Measurements from ENCODE around the gene CSRNP3. TPM values are rescaled to one million over a fixed set of nuclear protein-coding genes. Genes with fewer than 3 reads are reported as not detected.

The CSRNP3 gene
- total RNA-seq, 1 experiment from 2014 or later: 39.5 TPM

DNA sequence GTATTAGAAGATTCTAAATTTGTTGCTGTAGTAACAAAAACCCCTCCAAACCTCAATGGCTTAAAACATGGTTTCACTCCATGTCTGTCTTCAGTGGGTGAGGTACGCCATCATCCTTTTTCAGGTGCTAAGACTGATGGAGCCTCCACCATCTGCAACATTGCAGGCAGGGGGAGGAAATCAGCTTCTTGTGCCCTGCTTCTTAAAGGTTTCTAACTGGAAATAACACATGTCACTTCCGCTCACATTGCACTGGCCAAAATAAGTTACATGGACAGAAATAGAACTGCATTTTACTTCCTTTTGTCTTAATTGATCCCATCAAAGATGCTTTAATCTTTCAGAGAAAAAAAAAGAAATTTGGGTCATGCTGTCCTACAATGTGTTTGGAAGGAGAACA lies 230.4 kb downstream of the CSRNP3 start:
- TF ChIP-seq, protein P1, sequence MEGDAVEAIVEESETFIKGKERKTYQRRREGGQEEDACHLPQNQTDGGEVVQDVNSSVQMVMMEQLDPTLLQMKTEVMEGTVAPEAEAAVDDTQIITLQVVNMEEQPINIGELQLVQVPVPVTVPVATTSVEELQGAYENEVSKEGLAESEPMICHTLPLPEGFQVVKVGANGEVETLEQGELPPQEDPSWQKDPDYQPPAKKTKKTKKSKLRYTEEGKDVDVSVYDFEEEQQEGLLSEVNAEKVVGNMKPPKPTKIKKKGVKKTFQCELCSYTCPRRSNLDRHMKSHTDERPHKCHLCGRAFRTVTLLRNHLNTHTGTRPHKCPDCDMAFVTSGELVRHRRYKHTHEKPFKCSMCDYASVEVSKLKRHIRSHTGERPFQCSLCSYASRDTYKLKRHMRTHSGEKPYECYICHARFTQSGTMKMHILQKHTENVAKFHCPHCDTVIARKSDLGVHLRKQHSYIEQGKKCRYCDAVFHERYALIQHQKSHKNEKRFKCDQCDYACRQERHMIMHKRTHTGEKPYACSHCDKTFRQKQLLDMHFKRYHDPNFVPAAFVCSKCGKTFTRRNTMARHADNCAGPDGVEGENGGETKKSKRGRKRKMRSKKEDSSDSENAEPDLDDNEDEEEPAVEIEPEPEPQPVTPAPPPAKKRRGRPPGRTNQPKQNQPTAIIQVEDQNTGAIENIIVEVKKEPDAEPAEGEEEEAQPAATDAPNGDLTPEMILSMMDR (conservative IDR thresholded peaks at IDR 0.05; ENCODE audit: low read depth, low read length): no peak
- TF ChIP-seq EZH2 (IDR thresholded peaks at IDR 0.05; ENCODE audit: borderline replicate concordance, low read depth, low read length, poor library complexity, severe bottlenecking): no peak
- H3K4me3 ChIP-seq (ENCODE audit: low read depth, low read length, poor library complexity, severe bottlenecking): no peak overlapping the region
- POLR2A ChIA-PET (ENCODE audit: low non-redundant PET): no interaction called here

DNA sequence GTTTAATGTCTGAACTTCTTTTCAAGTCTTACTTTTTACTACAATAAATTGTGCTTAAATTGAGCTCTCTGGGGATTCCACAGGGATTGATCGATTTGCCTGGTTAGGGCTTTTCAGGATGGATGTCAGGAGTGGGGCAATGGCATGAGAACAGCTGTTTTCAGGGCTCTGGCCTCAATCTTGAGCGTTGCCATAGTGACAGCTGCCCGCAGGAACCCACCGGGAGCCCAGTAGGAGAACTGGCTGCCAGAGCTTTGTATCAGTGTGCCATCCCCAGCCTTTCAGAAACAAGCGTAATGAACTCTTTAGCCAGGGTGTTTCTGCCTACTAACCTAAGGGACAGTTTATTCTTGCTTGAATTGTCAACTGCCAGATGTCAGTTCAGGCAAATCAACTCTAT lies 231.0 kb downstream of the CSRNP3 start:
- POLR2A ChIA-PET (ENCODE audit: low non-redundant PET): no interaction called here

More for the DNA sequence above, 230.4 kb downstream of the CSRNP3 start:
- Histone ChIP-seq H3K9me3 (ENCODE audit: low read depth, low read length, poor library complexity, severe bottlenecking) (no peaks in the 10 kb centered on the region), H3K36me3 (ENCODE audit: insufficient read depth, low read length, poor library complexity, severe bottlenecking) (no peaks in the 10 kb centered on the region), H3K27ac (ENCODE audit: low read depth, low read length, poor library complexity, severe bottlenecking) (no peak overlapping the region), H3K27me3 (replicated peaks; ENCODE audit: insufficient read depth, low read depth, low read length, poor library complexity) (no peaks in the 10 kb centered on the region), H3K4me1 (ENCODE audit: insufficient read depth, low read length, poor library complexity, severe bottlenecking) (peaks cover 23% of the 10 kb centered on the region)
- intact Hi-C loops (cut with micrococcal nuclease; ENCODE audit: unreplicated experiment): loop anchor here (5.0 kb wide), 3 partner anchors 128 to 463 kb away; partner anchors contain the start of gene SCN2A
- no peak for DNase-seq (ENCODE audit: low spot score)
- CTCF ChIA-PET: no interaction called here
- BruUV-seq (replicated peaks): no TSS peak

DNA sequence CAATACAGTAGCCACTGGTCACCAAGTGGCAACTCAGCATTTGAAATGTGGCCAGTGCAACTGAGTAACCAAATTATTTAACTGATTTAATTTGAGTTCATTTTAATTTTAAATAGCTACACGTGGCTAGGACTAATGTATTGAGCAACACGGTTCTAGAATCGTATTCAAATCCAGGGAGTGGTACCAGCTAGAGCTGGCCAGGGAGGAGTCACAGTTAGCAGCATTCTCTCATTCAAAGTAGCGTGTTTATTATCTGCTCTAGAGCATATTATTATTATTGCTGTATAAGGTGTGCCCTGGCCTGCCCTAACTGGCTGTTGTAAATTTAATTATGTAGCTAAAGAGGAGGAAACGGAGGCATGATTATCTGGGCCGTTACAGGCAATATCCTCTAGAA lies 231.6 kb downstream of the CSRNP3 start:
- Histone ChIP-seq H3K4me1 (ENCODE audit: insufficient read depth, low read length, poor library complexity, severe bottlenecking) (peaks cover 23% of the 10 kb centered on the region), H3K27me3 (replicated peaks; ENCODE audit: insufficient read depth, low read depth, low read length, poor library complexity) (no peaks in the 10 kb centered on the region), H3K9me3 (ENCODE audit: low read depth, low read length, poor library complexity, severe bottlenecking) (no peaks in the 10 kb centered on the region), H3K36me3 (ENCODE audit: insufficient read depth, low read length, poor library complexity, severe bottlenecking) (no peaks in the 10 kb centered on the region), H3K27ac (ENCODE audit: low read depth, low read length, poor library complexity, severe bottlenecking) (no peak overlapping the region), H3K4me3 (ENCODE audit: low read depth, low read length, poor library complexity, severe bottlenecking) (no peak overlapping the region)
- POLR2A ChIA-PET (ENCODE audit: low non-redundant PET): no interaction called here
- CTCF ChIA-PET: no interaction called here
- BruUV-seq (replicated peaks): no TSS peak
- intact Hi-C loops (cut with micrococcal nuclease; ENCODE audit: unreplicated experiment): loop anchor here (5.0 kb wide), 1 partner anchor 249 kb away; no protein-coding TSS in a partner anchor
- DNase-seq (ENCODE audit: low spot score): no peak
- TF ChIP-seq, protein P1 (conservative IDR thresholded peaks at IDR 0.05; ENCODE audit: low read depth, low read length): no peak
- TF ChIP-seq EZH2 (IDR thresholded peaks at IDR 0.05; ENCODE audit: borderline replicate concordance, low read depth, low read length, poor library complexity, severe bottlenecking): no peak

More for the DNA sequence above, 231.0 kb downstream of the CSRNP3 start:
- intact Hi-C loops (cut with micrococcal nuclease; ENCODE audit: unreplicated experiment): loop anchor here (5.0 kb wide), 1 partner anchor 248 kb away; no protein-coding TSS in a partner anchor
- Histone ChIP-seq H3K36me3 (ENCODE audit: insufficient read depth, low read length, poor library complexity, severe bottlenecking) (no peaks in the 10 kb centered on the region), H3K27me3 (replicated peaks; ENCODE audit: insufficient read depth, low read depth, low read length, poor library complexity) (no peaks in the 10 kb centered on the region), H3K4me1 (ENCODE audit: insufficient read depth, low read length, poor library complexity, severe bottlenecking) (peaks cover 23% of the 10 kb centered on the region), H3K4me3 (ENCODE audit: low read depth, low read length, poor library complexity, severe bottlenecking) (no peak overlapping the region), H3K9me3 (ENCODE audit: low read depth, low read length, poor library complexity, severe bottlenecking) (no peaks in the 10 kb centered on the region), H3K27ac (ENCODE audit: low read depth, low read length, poor library complexity, severe bottlenecking) (no peak overlapping the region)
- no TSS peak for BruUV-seq (replicated peaks)
- CTCF ChIA-PET: no interaction called here
- DNase-seq (ENCODE audit: low spot score): no peak
- TF ChIP-seq, protein P1 (conservative IDR thresholded peaks at IDR 0.05; ENCODE audit: low read depth, low read length): no peak
- TF ChIP-seq EZH2 (IDR thresholded peaks at IDR 0.05; ENCODE audit: borderline replicate concordance, low read depth, low read length, poor library complexity, severe bottlenecking): no peak
